K562 treated with DMSO at 1 percent for 4 hours (cell line): ENCODE measurements around the gene CELSR3. TPM values are rescaled to one million over a fixed set of nuclear protein-coding genes. Genes with fewer than 3 reads are reported as not detected.

Experiments
- total RNA-seq: library from RNA; unstranded; fragments of 300-600 nt; gene quantifications from 2 replicates; pipeline ENCODE4 v1.2.3, GENCODE V29; 2022; ENCODE audit not compliant: insufficient read depth

CELSR3 gene
- total RNA-seq, result 1.7 and 4.0 TPM in 2 replicates

GRCh38 chr3:48662753-48663488, at the start of gene CELSR3:
TSS of gene CELSR3 (minus strand) at chr3:48662886. CDS start at chr3:48662634, 252 bp downstream.

GRCh38 chr3:48685603-48686511, 23.2 kb upstream of the CELSR3 start, which contains the start of gene NCKIPSD:
TSS of gene NCKIPSD (minus strand) at chr3:48685915. CDS start at chr3:48685807, 108 bp downstream.

GRCh38 chr3:48635222-48636021, 27.3 kb downstream of the CELSR3 start, which contains the start of gene SLC26A6:
TSS of gene SLC26A6 (minus strand) at chr3:48635461. CDS start at chr3:48635393, 68 bp downstream.

GRCh38 chr3:48621461-48621869, 41.2 kb downstream of the CELSR3 start, which contains the start of gene TMEM89:
TSS of gene TMEM89 (minus strand) at chr3:48621769. CDS start at chr3:48621756, 13 bp downstream.

GRCh38 chr3:48609088-48610005, 53.3 kb downstream of the CELSR3 start, which contains the start of gene UQCRC1:
TSS of gene UQCRC1 (minus strand) at chr3:48609646. CDS start at chr3:48609620, 26 bp downstream.

GRCh38 chr3:48595075-48595525, 67.6 kb downstream of the CELSR3 start, which contains the start of gene COL7A1:
TSS of gene COL7A1 (minus strand) at chr3:48595329. CDS start at chr3:48595159, 170 bp downstream.

Other genes with a start within 250 kb of the CELSR3 start
- gene PLXNB1, start 232.8 kb downstream of the CELSR3 start, total RNA-seq, result 7.7 and 18.9 TPM in 2 replicates
- gene CCDC51, start 222.8 kb downstream of the CELSR3 start, total RNA-seq, result 5.9 and 8.3 TPM in 2 replicates
- gene TMA7, start 222.6 kb downstream of the CELSR3 start, total RNA-seq, result 174 and 181 TPM in 2 replicates
- gene ATRIP, start 216.1 kb downstream of the CELSR3 start, total RNA-seq, result 5.6 and 11.9 TPM in 2 replicates
- 95.9 and 97.3 TPM in 2 replicates for gene SHISA5, start 158.7 kb downstream of the CELSR3 start, total RNA-seq
- 7.0 and 11.4 TPM in 2 replicates for gene PFKFB4, start 106.1 kb downstream of the CELSR3 start, total RNA-seq
- not detected in 2 replicates for gene UCN2, start 99.1 kb downstream of the CELSR3 start, total RNA-seq
- 0.29 and 1.1 TPM in 2 replicates for gene COL7A1, start 67.6 kb downstream of the CELSR3 start, total RNA-seq
- gene UQCRC1, start 53.2 kb downstream of the CELSR3 start, total RNA-seq, result 263 and 293 TPM in 2 replicates
- not detected in 2 replicates for gene TMEM89, start 41.1 kb downstream of the CELSR3 start, total RNA-seq
- 20.0 and 23.7 TPM in 2 replicates for gene SLC26A6, start 27.4 kb downstream of the CELSR3 start, total RNA-seq
- gene NCKIPSD, start 23.0 kb upstream of the CELSR3 start, total RNA-seq, result 15.1 and 16.3 TPM in 2 replicates
- 54.9 and 65.4 TPM in 2 replicates for gene IP6K2, start 54.3 kb upstream of the CELSR3 start, total RNA-seq
- gene PRKAR2A, start 185.0 kb upstream of the CELSR3 start, total RNA-seq, result 52.0 and 68.7 TPM in 2 replicates
- gene SLC25A20, start 236.0 kb upstream of the CELSR3 start, total RNA-seq, result 12.9 and 15.3 TPM in 2 replicates